ENCODE measurements around the gene PPA1.
"Not testable (repeated sequence)": the region's sequence is repeated elsewhere in the genome, so short reads cannot be mapped to it uniquely, and the experiment has no call there.

The PPA1 gene

GRCh38 chr10:70255329-70256299, 22.4 kb upstream of the PPA1 start:
- peak; percentile 9 for FAIRE-seq
- TF ChIP-seq TAF1 (IDR thresholded peaks at IDR 0.05; ENCODE audit: low read depth, low read length), result no peak

GRCh38 chr10:70254778-70255328, 21.6 kb upstream of the PPA1 start:
- FAIRE-seq (no peak), DNase-seq (ENCODE audit: insufficient read length, low spot score) (no peak)
- TF ChIP-seq POU2F2 (IDR thresholded peaks at IDR 0.05; ENCODE audit: low read depth, low read length) (no peak), TAF1 (IDR thresholded peaks at IDR 0.05; ENCODE audit: low read depth, low read length) (no peak), POLR2AphosphoS5 (IDR thresholded peaks at IDR 0.05; ENCODE audit: low read depth, low read length) (no peak), SPI1 (IDR thresholded peaks at IDR 0.05; ENCODE audit: low read depth, low read length) (no peak), PAX5 (IDR thresholded peaks at IDR 0.05; ENCODE audit: insufficient read depth, low read length, severe bottlenecking) (no peak), POLR2A (IDR thresholded peaks at IDR 0.05; ENCODE audit: low read depth, low read length) (no peak)

More at GRCh38 chr10:70255329-70256299, 22.4 kb upstream of the PPA1 start:
- no peak for DNase-seq (ENCODE audit: insufficient read length, low spot score)

- DNase-seq (ENCODE audit: insufficient read length, low spot score), result no peak
- FAIRE-seq, result no peak
- TF ChIP-seq POLR2A (IDR thresholded peaks at IDR 0.05; ENCODE audit: low read depth, low read length), result no peak
- TF ChIP-seq POU2F2 (IDR thresholded peaks at IDR 0.05; ENCODE audit: low read depth, low read length), result no peak
- TF ChIP-seq TAF1 (IDR thresholded peaks at IDR 0.05; ENCODE audit: low read depth, low read length), result no peak
Measured at GRCh38 chr10:70253878-70254765, 20.9 kb upstream of the PPA1 start.

GRCh38 chr10:70250961-70251680, 17.9 kb upstream of the PPA1 start:
- DNase-seq (ENCODE audit: insufficient read length, low spot score) (no peak), FAIRE-seq (no peak)
- no peak for TF ChIP-seq SPI1 (IDR thresholded peaks at IDR 0.05; ENCODE audit: low read depth, low read length)
- no peak for TF ChIP-seq POLR2AphosphoS5 (IDR thresholded peaks at IDR 0.05; ENCODE audit: low read depth, low read length)
- TF ChIP-seq POU2F2 (IDR thresholded peaks at IDR 0.05; ENCODE audit: low read depth, low read length), result no peak
- no peak for TF ChIP-seq TAF1 (IDR thresholded peaks at IDR 0.05; ENCODE audit: low read depth, low read length)
- TF ChIP-seq PAX5 (IDR thresholded peaks at IDR 0.05; ENCODE audit: insufficient read depth, low read length, severe bottlenecking), result no peak
- TF ChIP-seq POLR2A (IDR thresholded peaks at IDR 0.05; ENCODE audit: low read depth, low read length), result no peak

- no peak for TF ChIP-seq POLR2A (IDR thresholded peaks at IDR 0.05; ENCODE audit: low read depth, low read length)
- TF ChIP-seq SPI1 (IDR thresholded peaks at IDR 0.05; ENCODE audit: low read depth, low read length), result no peak
- TF ChIP-seq POU2F2 (IDR thresholded peaks at IDR 0.05; ENCODE audit: low read depth, low read length), result no peak
- no peak for TF ChIP-seq TAF1 (IDR thresholded peaks at IDR 0.05; ENCODE audit: low read depth, low read length)
- no peak for TF ChIP-seq POLR2AphosphoS5 (IDR thresholded peaks at IDR 0.05; ENCODE audit: low read depth, low read length)
- TF ChIP-seq PAX5 (IDR thresholded peaks at IDR 0.05; ENCODE audit: insufficient read depth, low read length, severe bottlenecking), result no peak
- DNase-seq (ENCODE audit: insufficient read length, low spot score) (no peak), FAIRE-seq (no peak)
Measured at GRCh38 chr10:70247360-70247759, 14.1 kb upstream of the PPA1 start.

- FAIRE-seq (no peak), DNase-seq (ENCODE audit: insufficient read length, low spot score) (no peak)
- no peak for TF ChIP-seq POLR2AphosphoS5 (IDR thresholded peaks at IDR 0.05; ENCODE audit: low read depth, low read length)
- no peak for TF ChIP-seq TAF1 (IDR thresholded peaks at IDR 0.05; ENCODE audit: low read depth, low read length)
- no peak for TF ChIP-seq PAX5 (IDR thresholded peaks at IDR 0.05; ENCODE audit: insufficient read depth, low read length, severe bottlenecking)
- TF ChIP-seq SPI1 (IDR thresholded peaks at IDR 0.05; ENCODE audit: low read depth, low read length), result no peak
- TF ChIP-seq POU2F2 (IDR thresholded peaks at IDR 0.05; ENCODE audit: low read depth, low read length), result no peak
- TF ChIP-seq POLR2A (IDR thresholded peaks at IDR 0.05; ENCODE audit: low read depth, low read length), result no peak
Measured at GRCh38 chr10:70241081-70241480, 7.9 kb upstream of the PPA1 start.

GRCh38 chr10:70239986-70240385, 6.8 kb upstream of the PPA1 start:
- FAIRE-seq; DNase-seq (ENCODE audit: insufficient read length, low spot score): not testable (repeated sequence)

- not testable (repeated sequence) for DNase-seq (ENCODE audit: insufficient read length, low spot score); FAIRE-seq
Measured at GRCh38 chr10:70239077-70239976, 6.1 kb upstream of the PPA1 start.

GRCh38 chr10:70237958-70238536, 4.8 kb upstream of the PPA1 start:
- DNase-seq (ENCODE audit: insufficient read length, low spot score); FAIRE-seq: not testable (repeated sequence)
